Subcutaneous adipose tissue (tissue), 4 donors: ENCODE measurements around the gene NCAPD3. TPM values are rescaled to one million over a fixed set of nuclear protein-coding genes. Genes with fewer than 3 reads are reported as not detected.

Experiments
- total RNA-seq, 4 donors: library from RNA; depleted of rRNA; stranded (reverse); fragments of >200 nt; gene quantifications; one replicate each; pipeline ENCODE4 v1.1.0, GENCODE V29; 2016
- TF ChIP-seq, protein P1 (sequence below): fragments of 450-650 bp; IDR thresholded peaks from one replicate; pipeline ENCODE4 v1.5.1; 2016; ENCODE audit warnings: low read depth, mild to moderate bottlenecking, control low read depth, antibody characterized with exemption, moderate library complexity

The NCAPD3 gene
- total RNA-seq, 4 donors from 2014 or later, result 10.5 to 18.7 (median 13.8) TPM

DNA sequence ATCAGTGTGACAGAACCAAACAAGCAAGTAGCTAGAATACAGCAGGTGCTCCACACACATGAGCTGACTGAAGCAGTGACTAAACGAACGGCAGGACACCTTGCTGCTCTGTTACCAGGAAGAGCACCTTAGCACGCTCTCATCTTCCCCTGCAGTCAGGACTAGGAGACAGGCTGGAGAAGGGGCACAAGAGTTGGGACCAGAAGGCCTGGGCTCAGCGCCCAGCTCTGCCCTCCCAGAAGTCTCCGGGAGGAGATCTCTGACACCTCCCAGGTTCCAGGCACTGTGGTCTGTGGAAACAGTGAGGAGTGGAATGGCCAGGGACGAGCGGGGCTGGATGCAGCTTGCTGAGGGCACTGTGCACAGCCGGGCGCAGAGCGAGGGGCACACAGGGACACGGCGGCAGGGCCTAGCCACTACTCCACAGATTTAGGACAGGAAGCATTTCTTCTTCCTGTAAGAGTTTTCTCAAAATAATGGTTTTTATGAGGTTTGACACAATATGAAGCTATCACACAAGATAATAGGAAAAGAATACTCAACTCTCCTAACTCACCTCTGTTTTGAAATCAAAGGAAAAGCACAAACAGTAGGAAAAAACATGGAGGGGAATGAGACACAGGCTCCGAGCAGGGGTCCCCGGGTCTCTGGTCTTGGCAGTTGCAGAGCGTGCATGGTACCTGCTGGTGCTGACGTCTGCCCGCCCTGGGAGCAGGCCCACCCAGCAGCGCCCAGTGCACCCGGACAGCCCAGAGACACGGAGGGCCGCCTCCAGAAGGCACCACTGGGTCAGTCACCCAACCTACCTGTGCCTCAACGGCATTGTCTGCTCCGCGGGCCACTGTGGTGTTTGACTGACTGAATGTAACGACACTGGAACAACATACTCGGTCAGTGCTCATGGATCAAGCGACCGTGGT is 67.6 kb downstream of the NCAPD3 start:
- TF ChIP-seq, protein P1, sequence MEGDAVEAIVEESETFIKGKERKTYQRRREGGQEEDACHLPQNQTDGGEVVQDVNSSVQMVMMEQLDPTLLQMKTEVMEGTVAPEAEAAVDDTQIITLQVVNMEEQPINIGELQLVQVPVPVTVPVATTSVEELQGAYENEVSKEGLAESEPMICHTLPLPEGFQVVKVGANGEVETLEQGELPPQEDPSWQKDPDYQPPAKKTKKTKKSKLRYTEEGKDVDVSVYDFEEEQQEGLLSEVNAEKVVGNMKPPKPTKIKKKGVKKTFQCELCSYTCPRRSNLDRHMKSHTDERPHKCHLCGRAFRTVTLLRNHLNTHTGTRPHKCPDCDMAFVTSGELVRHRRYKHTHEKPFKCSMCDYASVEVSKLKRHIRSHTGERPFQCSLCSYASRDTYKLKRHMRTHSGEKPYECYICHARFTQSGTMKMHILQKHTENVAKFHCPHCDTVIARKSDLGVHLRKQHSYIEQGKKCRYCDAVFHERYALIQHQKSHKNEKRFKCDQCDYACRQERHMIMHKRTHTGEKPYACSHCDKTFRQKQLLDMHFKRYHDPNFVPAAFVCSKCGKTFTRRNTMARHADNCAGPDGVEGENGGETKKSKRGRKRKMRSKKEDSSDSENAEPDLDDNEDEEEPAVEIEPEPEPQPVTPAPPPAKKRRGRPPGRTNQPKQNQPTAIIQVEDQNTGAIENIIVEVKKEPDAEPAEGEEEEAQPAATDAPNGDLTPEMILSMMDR, result no peak

DNA sequence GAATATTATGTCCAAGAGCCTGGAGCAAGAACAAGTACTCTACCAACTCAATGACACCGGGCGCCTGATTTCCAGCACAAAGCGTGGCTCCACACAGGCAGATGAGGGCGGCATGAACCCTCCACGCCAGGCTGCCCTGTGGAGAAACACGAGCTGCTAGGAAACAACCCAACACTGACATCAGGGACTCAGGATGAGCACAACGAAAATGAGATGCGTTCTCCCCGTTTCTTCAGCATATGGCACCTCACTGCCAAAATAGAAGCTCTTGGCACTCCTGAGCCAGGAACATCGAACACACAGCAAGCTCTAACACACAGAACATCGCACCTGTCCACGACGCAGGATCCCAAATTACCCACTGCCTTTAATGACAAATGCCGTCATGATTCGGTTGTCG is 68.3 kb downstream of the NCAPD3 start:
- TF ChIP-seq, protein P1, result no peak

DNA sequence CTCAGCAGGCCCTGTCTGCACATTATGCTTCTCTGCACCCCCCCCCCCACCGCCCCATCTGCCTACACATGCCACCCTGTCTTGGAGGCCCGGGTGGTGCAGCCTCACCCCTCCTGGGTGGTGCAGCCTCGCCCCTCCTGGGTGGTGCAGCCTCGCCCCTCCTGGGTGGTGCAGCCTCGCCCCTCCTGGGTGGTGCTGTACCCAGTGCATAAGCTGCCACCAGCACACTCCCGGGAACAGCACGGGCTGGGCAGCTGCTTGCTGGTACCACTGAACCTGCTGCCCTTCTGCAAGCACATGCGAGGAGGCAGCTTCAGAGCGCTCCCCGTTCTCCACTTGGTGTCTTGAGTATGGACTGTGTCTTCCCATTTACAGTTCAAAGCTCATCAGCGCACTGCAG is 69.3 kb downstream of the NCAPD3 start:
- TF ChIP-seq, protein P1, result no peak

DNA sequence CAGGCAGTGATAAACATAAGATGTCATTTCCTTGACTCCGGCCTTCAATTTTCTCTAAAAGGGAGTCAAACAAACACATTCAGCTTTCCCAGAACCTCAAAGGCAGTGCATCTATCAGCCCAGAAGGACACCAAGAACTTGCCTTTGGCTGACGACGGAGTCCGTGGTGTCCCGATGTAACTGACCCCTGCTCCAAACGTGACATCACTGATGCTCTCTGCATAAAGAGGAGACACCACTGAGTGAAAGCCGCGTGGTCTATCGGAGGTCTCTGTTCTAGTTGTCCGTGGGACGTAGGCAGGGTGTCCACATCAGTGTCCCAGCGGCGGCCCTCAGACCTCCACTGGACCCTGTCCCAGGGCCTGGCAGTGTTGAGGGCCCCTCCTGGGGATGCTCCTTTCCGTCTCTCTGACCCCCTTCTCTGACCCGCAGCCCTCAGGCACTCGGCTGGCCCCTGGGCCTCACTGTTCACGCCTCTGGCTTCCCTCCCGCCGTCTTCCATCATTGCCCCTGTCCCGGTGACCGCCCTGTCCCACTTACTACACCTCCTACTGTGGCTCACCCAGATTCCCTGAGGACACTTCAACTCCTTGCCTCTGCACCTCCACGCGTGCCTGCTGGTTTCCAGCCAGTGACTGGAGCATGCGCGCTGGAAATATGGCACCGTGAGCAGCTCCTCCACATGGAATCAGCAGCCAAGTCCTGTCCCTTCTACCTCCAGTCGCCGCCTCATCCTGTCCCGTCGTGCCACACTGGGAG is 70.4 kb downstream of the NCAPD3 start:
- TF ChIP-seq, protein P1, result no peak

DNA sequence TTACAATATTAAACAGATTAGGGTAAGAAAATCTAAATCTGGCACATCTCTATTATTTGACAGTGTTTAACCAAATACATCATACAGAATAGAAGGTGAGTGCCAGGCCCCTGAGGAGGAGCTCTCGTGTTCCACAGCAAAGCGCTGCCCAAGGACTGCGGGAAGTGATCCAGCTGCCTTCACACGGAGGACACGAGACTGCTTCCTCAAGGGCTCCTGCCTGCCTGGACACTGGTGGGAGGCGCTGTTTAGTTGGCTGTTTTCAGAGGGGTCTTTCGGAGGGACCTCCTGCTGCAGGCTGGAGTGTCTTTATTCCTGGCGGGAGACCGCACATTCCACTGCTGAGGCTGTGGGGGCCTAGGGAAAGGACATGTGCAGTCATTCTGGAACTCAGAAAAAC is 71.1 kb downstream of the NCAPD3 start:
- TF ChIP-seq, protein P1, result no peak

DNA sequence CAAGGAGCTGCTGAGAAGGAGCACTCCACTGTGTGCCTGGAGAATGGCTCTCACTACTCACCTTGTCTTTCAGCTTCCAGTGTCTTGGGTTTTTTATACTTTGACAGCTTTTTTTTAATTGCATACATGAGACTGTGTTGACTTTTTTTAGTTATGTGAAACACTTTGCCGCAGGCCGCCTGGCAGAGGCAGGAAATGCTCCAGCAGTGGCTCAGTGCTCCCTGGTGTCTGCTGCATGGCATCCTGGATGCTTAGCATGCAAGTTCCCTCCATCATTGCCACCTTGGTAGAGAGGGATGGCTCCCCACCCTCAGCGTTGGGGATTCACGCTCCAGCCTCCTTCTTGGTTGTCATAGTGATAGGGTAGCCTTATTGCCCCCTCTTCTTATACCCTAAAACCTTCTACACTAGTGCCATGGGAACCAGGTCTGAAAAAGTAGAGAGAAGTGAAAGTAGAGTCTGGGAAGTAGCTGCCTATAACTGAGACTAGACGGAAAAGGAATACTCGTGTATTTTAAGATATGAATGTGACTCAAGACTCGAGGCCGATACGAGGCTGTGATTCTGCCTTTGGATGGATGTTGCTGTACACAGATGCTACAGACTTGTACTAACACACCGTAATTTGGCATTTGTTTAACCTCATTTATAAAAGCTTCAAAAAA is 72.6 kb downstream of the NCAPD3 start:
- TF ChIP-seq, protein P1, result no peak
